K562 (cell line): ENCODE measurements around the gene CD6. TPM values are rescaled to one million over a fixed set of nuclear protein-coding genes. Genes with fewer than 3 reads are reported as not detected.

Experiments
- ATAC-seq: fragments of 200-7000 bp; cut with Tn5 transposase; 3 replicates; pipeline ENCODE4 v1.9.1; 2020; ENCODE audit warnings: moderate library complexity
- BruUV-seq: library from RNA; stranded (reverse); fragments of 400-500 nt; replicated peaks from 2 replicates; lab custom pipeline; 2021; lab: Mats Ljungman, UMichigan
- CTCF ChIA-PET: fragments of 300-600 bp; formaldehyde crosslinking; extraction: SDS; loops from one replicate; lab custom pipeline; 2021; ENCODE audit warnings: low intra/inter-chr PET ratio; lab: Yijun Ruan, JAX
- POLR2A ChIA-PET: fragments of 300-600, 350-650 bp; sonication (Branson Sonifier 250); formaldehyde crosslinking; extraction: SDS; loops from one replicate; lab custom pipeline; 2021; ENCODE audit warnings: antibody characterized with exemption, inconsistent platforms; lab: Yijun Ruan, JAX
- DNase-seq, 4 experiments: peaks; one replicate each; pipeline versions ENCODE4 v3.0.0 to v3.0.0-alpha.2; 2011 to 2018; ENCODE audit warnings: low spot score in 3 of 4, mixed read lengths in 3 of 4; ENCODE audit errors: extremely low read depth in 1 of 4
- FAIRE-seq: peaks from 2 replicates; lab custom pipeline; 2011; peaks lifted over from hg19 to GRCh38; lab: Jason Lieb, UNC
- H2AFZ ChIP-seq: 2 replicates; pipeline ENCODE4 v1.6.0; 2011; ENCODE audit warnings: low read depth, low read length, control low read depth, inconsistent platforms
- H3K27ac ChIP-seq: fragments of 200-600 bp; 3 replicates; pipeline ENCODE4 v1.8.0; 2011; ENCODE audit warnings: low read depth, mild to moderate bottlenecking, control low read depth, inconsistent platforms, low read length, moderate library complexity, mixed read lengths; ENCODE audit errors: extremely low read depth
- H3K27me3 ChIP-seq, 2 experiments: fragments of 300-600 bp in 1 of 2; 2 replicates in 1 of 2; 3 replicates in 1 of 2; pipeline versions ENCODE4 v1.6.0 to v1.8.0; 2011; ENCODE audit warnings: inconsistent platforms in 2 of 2, low read length in 2 of 2, mild to moderate bottlenecking in 1 of 2, mixed read lengths in 1 of 2, moderate library complexity in 1 of 2; ENCODE audit not compliant: control insufficient read depth in 2 of 2, insufficient read depth in 2 of 2
- H3K36me3 ChIP-seq: fragments of 300-600 bp; 3 replicates; pipeline ENCODE4 v1.8.0; 2011; ENCODE audit warnings: mild to moderate bottlenecking, low read length, inconsistent platforms; ENCODE audit not compliant: control insufficient read depth, insufficient read depth
- H3K4me1 ChIP-seq, 2 experiments: fragments of 200-600 bp in 1 of 2; replicated peaks in 1 of 2; 2 replicates in 1 of 2; 3 replicates in 1 of 2; pipeline versions ENCODE4 v1.5.1 to v1.8.0; 2011; ENCODE audit warnings: inconsistent platforms in 2 of 2, low read length in 2 of 2, mild to moderate bottlenecking in 1 of 2, mixed read lengths in 1 of 2, moderate library complexity in 1 of 2; ENCODE audit not compliant: control insufficient read depth in 2 of 2, insufficient read depth in 2 of 2
- H3K4me2 ChIP-seq: 2 replicates; pipeline ENCODE4 v1.6.1; 2011; ENCODE audit warnings: low read length, control low read depth, inconsistent platforms, mixed read lengths; ENCODE audit not compliant: insufficient read depth
- H3K4me3 ChIP-seq: fragments of 200-600 bp; sonication (generic), shearing (Covaris generic); 2 replicates; pipeline ENCODE4 v1.5.1; 2016; ENCODE audit warnings: control low read depth, inconsistent platforms
- H3K79me2 ChIP-seq: fragments of 200-600 bp; 3 replicates; pipeline ENCODE4 v1.8.0; 2011; ENCODE audit warnings: low read length, inconsistent platforms; ENCODE audit not compliant: control insufficient read depth, insufficient read depth
- H3K9ac ChIP-seq, 2 experiments: 2 replicates each; pipeline versions ENCODE4 v1.6.0 to v1.6.1; 2011; ENCODE audit warnings: low read depth in 2 of 2, low read length in 2 of 2, control low read depth in 1 of 2, inconsistent platforms in 1 of 2, mild to moderate bottlenecking in 1 of 2, mixed read lengths in 1 of 2; ENCODE audit not compliant: insufficient read depth in 1 of 2
- H3K9me1 ChIP-seq: one replicate; pipeline ENCODE4 v1.6.0; 2011; ENCODE audit warnings: inconsistent platforms, mild to moderate bottlenecking, low read length, moderate library complexity; ENCODE audit not compliant: control insufficient read depth, insufficient read depth
- H3K9me3 ChIP-seq: replicated peaks from 2 replicates; pipeline ENCODE4 v1.5.1; 2011; ENCODE audit warnings: low read depth, low read length, inconsistent platforms; ENCODE audit not compliant: control insufficient read depth, insufficient read depth
- H4K20me1 ChIP-seq: replicated peaks from 2 replicates; pipeline ENCODE4 v1.6.1; 2011; ENCODE audit warnings: low read length, inconsistent platforms, mixed read lengths; ENCODE audit not compliant: control insufficient read depth, insufficient read depth
- ARHGAP35 ChIP-seq: fragments of 450-650 bp; IDR thresholded peaks from 2 replicates; pipeline ENCODE4 v1.6.1; 2018; ENCODE audit not compliant: partially characterized antibody
- MAX ChIP-seq: sonication (generic); formaldehyde crosslinking; IDR thresholded peaks from 2 replicates; pipeline ENCODE4 v1.9.0; 2022; ENCODE audit warnings: mild to moderate bottlenecking, missing genetic modification reagents
- STAT6 ChIP-seq: sonication (generic); formaldehyde crosslinking; IDR thresholded peaks from 2 replicates; pipeline ENCODE4 v1.8.1; 2023; ENCODE audit warnings: mild to moderate bottlenecking, missing genetic modification reagents
- TAL1 ChIP-seq: fragments of 450-650 bp; IDR thresholded peaks from 2 replicates; pipeline ENCODE4 v1.6.1; 2016; ENCODE audit warnings: mild to moderate bottlenecking
- TCF7L2 ChIP-seq: fragments of 150-350 bp; IDR thresholded peaks from 2 replicates; pipeline ENCODE4 v1.6.1; 2016; ENCODE audit warnings: low read depth, mild to moderate bottlenecking, low read length, moderate library complexity
- XRCC4 ChIP-seq: IDR thresholded peaks from one replicate; pipeline ENCODE4 v1.6.1; 2011; ENCODE audit not compliant: insufficient read depth, insufficient read length; ENCODE audit errors: extremely low read depth
- ZFX ChIP-seq: sonication (generic); formaldehyde crosslinking; IDR thresholded peaks from 2 replicates; pipeline ENCODE4 v1.8.0; 2022; ENCODE audit warnings: mild to moderate bottlenecking, missing genetic modification reagents, moderate library complexity
- ZNF347 ChIP-seq: fragments of 450-650 bp; formaldehyde crosslinking; IDR thresholded peaks from 2 replicates; pipeline ENCODE4 v1.4.0; 2020; ENCODE audit warnings: low read depth, mild to moderate bottlenecking, moderate library complexity
- ZNF384 ChIP-seq: IDR thresholded peaks from 2 replicates; pipeline ENCODE4 v1.6.1; 2012; ENCODE audit warnings: low read depth, low read length, improper control_type of control experiment
- ZNF408 ChIP-seq: fragments of 250-450 bp; sonication (Bioruptor Pico); IDR thresholded peaks from 2 replicates; pipeline ENCODE4 v1.4.0; 2020; ENCODE audit warnings: low read depth, mild to moderate bottlenecking, moderate library complexity
- ZNF449 ChIP-seq: fragments of 250-450 bp; sonication (Bioruptor Pico); IDR thresholded peaks from 2 replicates; pipeline ENCODE4 v1.8.0; 2022; ENCODE audit warnings: moderate library complexity, mild to moderate bottlenecking, inconsistent platforms
- ZNF668 ChIP-seq: fragments of 250-450 bp; sonication (Bioruptor Pico); IDR thresholded peaks from 2 replicates; pipeline ENCODE4 v1.8.0; 2022; ENCODE audit warnings: mild to moderate bottlenecking, inconsistent platforms
- ZNF696 ChIP-seq: fragments of 250-450 bp; sonication (Bioruptor Pico); conservative IDR thresholded peaks from 2 replicates; pipeline ENCODE4 v1.4.0; 2020; ENCODE audit warnings: mild to moderate bottlenecking, moderate library complexity
- WGBS: fragments of 100-300 bp; shearing (Covaris generic); methylation state at CpG from one replicate; pipeline ENCODE4 v1.1.6; 2016; ENCODE audit warnings: low coverage, mixed read lengths; ENCODE audit not compliant: insufficient coverage; ENCODE audit errors: missing lambda C conversion rate; 5-methylcytosine and 5-hydroxymethylcytosine counted together
- in situ Hi-C: fragments of 300-500 bp; cut with MboI; formaldehyde crosslinking; loops from 4 replicates; pipeline ENCODE4 v1.15.0; 2018; ENCODE audit warnings: inconsistent platforms, mixed read lengths
- intact Hi-C: fragments of 100-400 bp; cut with micrococcal nuclease; formaldehyde crosslinking; loops from 2 replicates; pipeline ENCODE4 v1.14.2; 2022
- polyA plus RNA-seq, 8 experiments: library from polyadenylated mRNA; depleted of rRNA in 4 of 8; stranded (reverse) in 5 of 8; unstranded in 3 of 8; fragments of >200 nt; fragmentation: Nextera tagmentation in 2 of 8; fragmentation: Illumina TruSeq in 1 of 8; extraction: Ambion mirVana in 2 of 8; extraction: Trizol in 1 of 8; gene quantifications; 2 replicates each; pipeline versions ENCODE4 v1.2.1 to v1.2.3, GENCODE V29; 2011 to 2014; ENCODE audit warnings: inconsistent platforms in 1 of 8, missing spikeins in 1 of 8
- total RNA-seq, 7 experiments: library from RNA; depleted of rRNA in 6 of 7; stranded (reverse); fragments of >200 nt in 6 of 7; fragmentation: Illumina TruSeq in 2 of 7; extraction: Trizol in 2 of 7; gene quantifications; 2 replicates each; pipeline versions ENCODE4 v1.2.1 to v1.2.3, GENCODE V29; 2011 to 2021; ENCODE audit warnings: low replicate concordance in 1 of 7
- TF ChIP-seq, protein P1 (sequence below): sonication (generic); formaldehyde crosslinking; IDR thresholded peaks from 2 replicates; pipeline ENCODE4 v1.8.0; 2022; ENCODE audit warnings: mild to moderate bottlenecking, low read depth, missing genetic modification reagents
- TF ChIP-seq, protein P2 (sequence below), 2 experiments: IDR thresholded peaks; 2 replicates each; pipeline ENCODE4 v1.6.1; 2012; ENCODE audit warnings: improper control_type of control experiment in 2 of 2, low read depth in 2 of 2, low read length in 2 of 2, borderline replicate concordance in 1 of 2

Gene CD6
- total and polyA plus RNA-seq, 9 of the 15 experiments (the other 6 are each of a cell fraction or from before 2014, with no cell fraction given) = 0.84 TPM; not detected in 8

GRCh38 chr11:60970890-60971289 is 590 bp upstream of the CD6 start:
- ATAC-seq (no peak), DNase-seq (no peak), FAIRE-seq (no peak)
- Histone ChIP-seq H3K4me3 (no peak overlapping the region), H3K4me1 (peaks cover 0 to 4% of the 10 kb centered on the region in 2 experiments; a peak in 1 of 5 replicates), H3K27ac (no peak overlapping the region), H3K9me3 (no peaks in the 10 kb centered on the region), H3K36me3 (no peaks in the 10 kb centered on the region), H3K79me2 (no peaks in the 10 kb centered on the region), H4K20me1 (no peaks in the 10 kb centered on the region), H3K4me2 (no peak overlapping the region), H2AFZ (no peak overlapping the region), H3K27me3 (peaks cover 21 to 57% of the 10 kb centered on the region in 2 experiments), H3K9me1 (no peaks in the 10 kb centered on the region), H3K9ac (no peak overlapping the region)
- 2% methylated on average over 5 of the region's 5 CpGs for WGBS
- no TSS peak for BruUV-seq
- intact Hi-C loops = loop anchor here (1.0 kb wide), 2 partner anchors 158 to 202 kb away; no protein-coding TSS in a partner anchor
- in situ Hi-C loops = no loop called here
- ChIA-PET CTCF (interaction anchor here (0.6 to 2.0 kb wide), 4 partner anchors 26 to 216 kb away, joined by 3 to 14 read pairs (median 8); no protein-coding TSS in a partner anchor), POLR2A (interaction anchor here (0.6 to 1.1 kb wide), 2 partner anchors 52 to 137 kb away, joined by 3 read pairs; no protein-coding TSS in a partner anchor)
- TF ChIP-seq TAL1 (no peak), ZNF384 (no peak), MAX (CRISPR knock-in tag) (no peak), ZNF668 (CRISPR knock-in tag) (no peak), TCF7L2 (no peak), ZFX (no peak), STAT6 (CRISPR knock-in tag) (no peak), XRCC4 (no peak), ZNF347 (CRISPR knock-in tag) (no peak), ZNF696 (no peak), ZNF408 (no peak), ZNF449 (CRISPR knock-in tag) (no peak), ARHGAP35 (no peak)
- TF ChIP-seq, protein P1, sequence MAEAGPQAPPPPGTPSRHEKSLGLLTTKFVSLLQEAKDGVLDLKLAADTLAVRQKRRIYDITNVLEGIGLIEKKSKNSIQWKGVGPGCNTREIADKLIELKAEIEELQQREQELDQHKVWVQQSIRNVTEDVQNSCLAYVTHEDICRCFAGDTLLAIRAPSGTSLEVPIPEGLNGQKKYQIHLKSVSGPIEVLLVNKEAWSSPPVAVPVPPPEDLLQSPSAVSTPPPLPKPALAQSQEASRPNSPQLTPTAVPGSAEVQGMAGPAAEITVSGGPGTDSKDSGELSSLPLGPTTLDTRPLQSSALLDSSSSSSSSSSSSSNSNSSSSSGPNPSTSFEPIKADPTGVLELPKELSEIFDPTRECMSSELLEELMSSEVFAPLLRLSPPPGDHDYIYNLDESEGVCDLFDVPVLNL = no peak
- TF ChIP-seq, protein P2, sequence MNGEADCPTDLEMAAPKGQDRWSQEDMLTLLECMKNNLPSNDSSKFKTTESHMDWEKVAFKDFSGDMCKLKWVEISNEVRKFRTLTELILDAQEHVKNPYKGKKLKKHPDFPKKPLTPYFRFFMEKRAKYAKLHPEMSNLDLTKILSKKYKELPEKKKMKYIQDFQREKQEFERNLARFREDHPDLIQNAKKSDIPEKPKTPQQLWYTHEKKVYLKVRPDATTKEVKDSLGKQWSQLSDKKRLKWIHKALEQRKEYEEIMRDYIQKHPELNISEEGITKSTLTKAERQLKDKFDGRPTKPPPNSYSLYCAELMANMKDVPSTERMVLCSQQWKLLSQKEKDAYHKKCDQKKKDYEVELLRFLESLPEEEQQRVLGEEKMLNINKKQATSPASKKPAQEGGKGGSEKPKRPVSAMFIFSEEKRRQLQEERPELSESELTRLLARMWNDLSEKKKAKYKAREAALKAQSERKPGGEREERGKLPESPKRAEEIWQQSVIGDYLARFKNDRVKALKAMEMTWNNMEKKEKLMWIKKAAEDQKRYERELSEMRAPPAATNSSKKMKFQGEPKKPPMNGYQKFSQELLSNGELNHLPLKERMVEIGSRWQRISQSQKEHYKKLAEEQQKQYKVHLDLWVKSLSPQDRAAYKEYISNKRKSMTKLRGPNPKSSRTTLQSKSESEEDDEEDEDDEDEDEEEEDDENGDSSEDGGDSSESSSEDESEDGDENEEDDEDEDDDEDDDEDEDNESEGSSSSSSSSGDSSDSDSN (IDR thresholded peaks at IDR 0.05; ENCODE audit: borderline replicate concordance in 1 of 2, low read depth in 2 of 2, low read length in 2 of 2) = no peak
